ENCODE data around the gene NEK7. TPM values are rescaled to one million over a fixed set of nuclear protein-coding genes. Genes with fewer than 3 reads are reported as not detected.

The NEK7 gene
- total and polyA plus RNA-seq, 2 donors (not counting 1 experiment from before 2014, with no cell fraction given) = 8.1 to 75.4 TPM

GRCh38 chr1:198177546-198177945 lies 20.7 kb downstream of the NEK7 start:
- peaks cover 25% of the 10 kb centered on the region for H4K20me1 ChIP-seq (ENCODE audit: control insufficient read depth, insufficient read depth, low read length, poor library complexity, severe bottlenecking)
- ChIA-PET CTCF (no interaction called here), POLR2A (no interaction called here)
- Mint-ChIP-seq H3K9me3 (ENCODE audit: insufficient read depth) (no peaks in the 10 kb centered on the region), H3K4me1 (peaks cover 76% of the 10 kb centered on the region), H3K27ac (no peak overlapping the region), H3K4me3 (no peak overlapping the region), H3K27me3 (no peaks in the 10 kb centered on the region)
- peaks cover 96% of the 10 kb centered on the region for H3K79me2 ChIP-seq (ENCODE audit: control insufficient read depth, insufficient read depth, low read length)
- no peak overlapping the region for H2AFZ ChIP-seq (ENCODE audit: insufficient read depth, low read depth, low read length, poor library complexity, severe bottlenecking)
- H3K4me1 ChIP-seq (ENCODE audit: control insufficient read depth in 2 of 2, insufficient read depth in 2 of 2, low read length in 2 of 2) = peaks cover 26 to 41% of the 10 kb centered on the region in 2 donors
- no peaks in the 10 kb centered on the region for H3K9me3 ChIP-seq (ENCODE audit: control extremely low read depth in 1 of 3, control insufficient read depth in 2 of 3, insufficient read depth in 1 of 3, low read length in 2 of 3)
- DNase-seq = no peak
- H3K4me3 ChIP-seq (ENCODE audit: control extremely low read depth in 1 of 5, extremely low read depth in 1 of 5, insufficient read depth in 1 of 5, low read depth in 2 of 5, low read length in 4 of 5) = no peak overlapping the region
- no peaks in the 10 kb centered on the region for H3K27me3 ChIP-seq (replicated peaks in 1 of 4; ENCODE audit: control extremely low read depth in 1 of 4, control insufficient read depth in 3 of 4, insufficient read depth in 4 of 4, low read length in 3 of 4)
- intact Hi-C loops (cut with micrococcal nuclease) = loop anchor here (5.0 kb wide), 1 partner anchor 45 kb away; no protein-coding TSS in a partner anchor
- WGBS (ENCODE audit: insufficient coverage) = 14% methylated on average over 1 of the region's 2 CpGs
- no peak overlapping the region for H3K27ac ChIP-seq (ENCODE audit: low read length in 2 of 2)
- no peak overlapping the region for H3K4me2 ChIP-seq (replicated peaks; ENCODE audit: low read depth, low read length, poor library complexity, severe bottlenecking)
- no peak for ATAC-seq (ENCODE audit: low read depth)
- TF ChIP-seq CTCF (IDR thresholded peaks at IDR 0.05) = no peak
- TF ChIP-seq EZH2 (IDR thresholded peaks at IDR 0.05; ENCODE audit: borderline replicate concordance, insufficient read depth, low read depth, low read length, poor library complexity, severe bottlenecking) = no peak
- H3K9ac ChIP-seq (ENCODE audit: low read length) = no peak overlapping the region
- no peaks in the 10 kb centered on the region for H3K36me3 ChIP-seq (replicated peaks in 1 of 2; ENCODE audit: control extremely low read depth in 1 of 2, control insufficient read depth in 1 of 2, extremely low read depth in 1 of 2, insufficient read depth in 2 of 2, low read length in 1 of 2)

- no peaks in the 10 kb centered on the region for H3K9me3 ChIP-seq (ENCODE audit: control extremely low read depth in 1 of 3, control insufficient read depth in 2 of 3, insufficient read depth in 1 of 3, low read length in 2 of 3)
- no peak for DNase-seq
- Mint-ChIP-seq H3K27me3 (no peaks in the 10 kb centered on the region), H3K4me3 (no peak overlapping the region), H3K27ac (no peak overlapping the region), H3K9me3 (ENCODE audit: insufficient read depth) (no peaks in the 10 kb centered on the region), H3K4me1 (peaks cover 75% of the 10 kb centered on the region)
- peaks cover 25% of the 10 kb centered on the region for H4K20me1 ChIP-seq (ENCODE audit: control insufficient read depth, insufficient read depth, low read length, poor library complexity, severe bottlenecking)
- ATAC-seq (ENCODE audit: low read depth) = no peak
- H3K36me3 ChIP-seq (replicated peaks in 1 of 2; ENCODE audit: control extremely low read depth in 1 of 2, control insufficient read depth in 1 of 2, extremely low read depth in 1 of 2, insufficient read depth in 2 of 2, low read length in 1 of 2) = no peaks in the 10 kb centered on the region
- no peak overlapping the region for H3K4me2 ChIP-seq (replicated peaks; ENCODE audit: low read depth, low read length, poor library complexity, severe bottlenecking)
- no peak overlapping the region for H3K27ac ChIP-seq (ENCODE audit: low read length in 2 of 2)
- intact Hi-C loops (cut with micrococcal nuclease) = loop anchor here (5.0 kb wide), 1 partner anchor 44 kb away; no protein-coding TSS in a partner anchor
- TF ChIP-seq CTCF (IDR thresholded peaks at IDR 0.05) (no peak), EZH2 (IDR thresholded peaks at IDR 0.05; ENCODE audit: borderline replicate concordance, insufficient read depth, low read depth, low read length, poor library complexity, severe bottlenecking) (no peak)
- H2AFZ ChIP-seq (ENCODE audit: insufficient read depth, low read depth, low read length, poor library complexity, severe bottlenecking) = no peak overlapping the region
- peaks cover 20 to 34% of the 10 kb centered on the region in 2 donors for H3K4me1 ChIP-seq (ENCODE audit: control insufficient read depth in 2 of 2, insufficient read depth in 2 of 2, low read length in 2 of 2)
- H3K79me2 ChIP-seq (ENCODE audit: control insufficient read depth, insufficient read depth, low read length) = peaks cover 98% of the 10 kb centered on the region
- no CpG with 5 or more reads among the region's 1 CpG for WGBS (ENCODE audit: insufficient coverage)
- no peak overlapping the region for H3K9ac ChIP-seq (ENCODE audit: low read length)
- H3K4me3 ChIP-seq (ENCODE audit: control extremely low read depth in 1 of 5, extremely low read depth in 1 of 5, insufficient read depth in 1 of 5, low read depth in 2 of 5, low read length in 4 of 5) = no peak overlapping the region
- ChIA-PET POLR2A (no interaction called here), CTCF (no interaction called here)
- H3K27me3 ChIP-seq (replicated peaks in 1 of 4; ENCODE audit: control extremely low read depth in 1 of 4, control insufficient read depth in 3 of 4, insufficient read depth in 4 of 4, low read length in 3 of 4) = no peaks in the 10 kb centered on the region
Observed at GRCh38 chr1:198178615-198179014, 21.8 kb downstream of the NEK7 start.

Data from B cell (primary cell).